ENCODE results near the gene NTM.

NTM gene

GRCh38 chr11:132196928-132197327 is 826.5 kb downstream of the NTM start:
- no peak for TF ChIP-seq CTCF (IDR thresholded peaks at IDR 0.05; ENCODE audit: low read depth, low read length)

GRCh38 chr11:132200353-132200936 is 830.0 kb downstream of the NTM start:
- H3K4me3 ChIP-seq (ENCODE audit: low read depth, low read length) = no peak overlapping the region
- H3K4me1 ChIP-seq = no peaks in the 10 kb centered on the region
- no peaks in the 10 kb centered on the region; the same call in 1 of the 2 replicates for H3K9me3 ChIP-seq
- H3K36me3 ChIP-seq = no peaks in the 10 kb centered on the region
- no peak for TF ChIP-seq CTCF (IDR thresholded peaks at IDR 0.05; ENCODE audit: low read depth, low read length)
- H3K27me3 ChIP-seq = no peaks in the 10 kb centered on the region
- DNase-seq = no peak

More at GRCh38 chr11:132196928-132197327, 826.5 kb downstream of the NTM start:
- H3K4me1 ChIP-seq = no peaks in the 10 kb centered on the region
- no peaks in the 10 kb centered on the region for H3K36me3 ChIP-seq
- no peak overlapping the region for H3K4me3 ChIP-seq (ENCODE audit: low read depth, low read length)
- H3K27me3 ChIP-seq = no peaks in the 10 kb centered on the region
- no peaks in the 10 kb centered on the region; the same call in 1 of the 2 replicates for H3K9me3 ChIP-seq
- DNase-seq = no peak

GRCh38 chr11:132202621-132203020 is 832.2 kb downstream of the NTM start:
- Histone ChIP-seq H3K4me3 (ENCODE audit: low read depth, low read length) (no peak overlapping the region), H3K9me3 (no peaks in the 10 kb centered on the region; the same call in 1 of the 2 replicates), H3K4me1 (no peaks in the 10 kb centered on the region), H3K36me3 (no peaks in the 10 kb centered on the region), H3K27me3 (no peaks in the 10 kb centered on the region)
- DNase-seq = no peak
- no peak for TF ChIP-seq CTCF (IDR thresholded peaks at IDR 0.05; ENCODE audit: low read depth, low read length)

GRCh38 chr11:132205006-132205405 is 834.6 kb downstream of the NTM start:
- no peak for TF ChIP-seq CTCF (IDR thresholded peaks at IDR 0.05; ENCODE audit: low read depth, low read length)
- Histone ChIP-seq H3K4me1 (no peaks in the 10 kb centered on the region), H3K4me3 (ENCODE audit: low read depth, low read length) (no peak overlapping the region), H3K36me3 (no peaks in the 10 kb centered on the region), H3K27me3 (no peaks in the 10 kb centered on the region), H3K9me3 (no peaks in the 10 kb centered on the region)
- DNase-seq = no peak

- Histone ChIP-seq H3K27me3 (no peaks in the 10 kb centered on the region), H3K4me1 (no peaks in the 10 kb centered on the region), H3K4me3 (ENCODE audit: low read depth, low read length) (no peak overlapping the region), H3K36me3 (no peaks in the 10 kb centered on the region), H3K9me3 (no peaks in the 10 kb centered on the region)
- no peak for DNase-seq
- TF ChIP-seq CTCF (IDR thresholded peaks at IDR 0.05; ENCODE audit: low read depth, low read length) = no peak
Measured at GRCh38 chr11:132205496-132205895, 835.1 kb downstream of the NTM start.

GRCh38 chr11:132206993-132207392 is 836.6 kb downstream of the NTM start:
- no peaks in the 10 kb centered on the region for H3K27me3 ChIP-seq
- DNase-seq = no peak
- no peaks in the 10 kb centered on the region for H3K9me3 ChIP-seq
- H3K36me3 ChIP-seq = no peaks in the 10 kb centered on the region
- no peak for TF ChIP-seq CTCF (IDR thresholded peaks at IDR 0.05; ENCODE audit: low read depth, low read length)
- no peak overlapping the region for H3K4me3 ChIP-seq (ENCODE audit: low read depth, low read length)
- H3K4me1 ChIP-seq = no peaks in the 10 kb centered on the region

All from BE2C (cell line).